ENCODE data around the gene KLHL2.

The KLHL2 gene

DNA sequence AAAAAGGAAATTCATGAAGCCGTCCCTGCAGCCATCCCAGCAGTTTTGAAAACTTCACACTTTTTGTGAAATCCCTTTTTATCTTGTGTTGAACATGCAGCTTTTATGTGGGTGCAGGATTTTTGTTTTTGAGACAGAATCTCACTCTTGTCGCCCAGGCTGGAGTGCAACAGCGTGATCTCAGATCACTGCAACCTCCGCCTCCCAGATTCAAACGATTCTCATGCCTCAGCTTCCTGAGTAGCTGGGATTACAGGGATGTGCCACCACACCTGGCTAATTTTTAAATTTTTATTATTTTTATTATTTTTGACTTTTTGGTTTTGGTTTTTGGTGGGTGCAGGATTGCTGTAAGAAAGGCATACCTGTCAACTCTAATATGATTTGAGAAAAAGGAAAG is 112.1 kb downstream of the KLHL2 start:
- H3K4me1 ChIP-seq (ENCODE audit: insufficient read depth, low read length), result no peaks in the 10 kb centered on the region
- H3K27me3 ChIP-seq (ENCODE audit: insufficient read depth, low read length), result no peaks in the 10 kb centered on the region
- no peak overlapping the region for H3K27ac ChIP-seq (ENCODE audit: low read depth, low read length)
- no peaks in the 10 kb centered on the region for H3K9me3 ChIP-seq (ENCODE audit: insufficient read depth, low read depth, low read length)
- no peak overlapping the region for H3K4me3 ChIP-seq (ENCODE audit: low read length)
- 98% methylated on average over 5 of the region's 5 CpGs for WGBS
- peaks cover 6% of the 10 kb centered on the region; the same call in 1 of the 2 replicates for H3K36me3 ChIP-seq (ENCODE audit: insufficient read depth, low read length)
- H3K9ac ChIP-seq (ENCODE audit: low read depth, low read length), result no peak overlapping the region

GRCh38 chr4:165324236-165324917 is 117.0 kb downstream of the KLHL2 start:
- no peak overlapping the region for H3K27ac ChIP-seq (ENCODE audit: low read depth, low read length)
- H3K27me3 ChIP-seq (ENCODE audit: insufficient read depth, low read length), result no peaks in the 10 kb centered on the region
- H3K4me3 ChIP-seq (ENCODE audit: low read length), result no peak overlapping the region
- H3K36me3 ChIP-seq (ENCODE audit: insufficient read depth, low read length), result 0 out of 2 replicates have a peak, but pooled peaks cover 2% of the 10 kb centered on the region
- 89% methylated on average over 7 of the region's 7 CpGs for WGBS
- no peaks in the 10 kb centered on the region for H3K9me3 ChIP-seq (ENCODE audit: insufficient read depth, low read depth, low read length)
- no peak overlapping the region for H3K9ac ChIP-seq (ENCODE audit: low read depth, low read length)
- H3K4me1 ChIP-seq (ENCODE audit: insufficient read depth, low read length), result peaks cover 12% of the 10 kb centered on the region

- Histone ChIP-seq H3K4me1 (ENCODE audit: insufficient read depth, low read length) (peaks cover 12% of the 10 kb centered on the region), H3K27ac (ENCODE audit: low read depth, low read length) (no peak overlapping the region), H3K4me3 (ENCODE audit: low read length) (no peak overlapping the region), H3K27me3 (ENCODE audit: insufficient read depth, low read length) (no peaks in the 10 kb centered on the region), H3K9me3 (ENCODE audit: insufficient read depth, low read depth, low read length) (no peaks in the 10 kb centered on the region), H3K9ac (ENCODE audit: low read depth, low read length) (no peak overlapping the region), H3K36me3 (ENCODE audit: insufficient read depth, low read length) (peaks cover 4% of the 10 kb centered on the region; the same call in 1 of the 2 replicates)
- 88% methylated on average over 2 of the region's 3 CpGs for WGBS
Measured at GRCh38 chr4:165324918-165325304, 117.5 kb downstream of the KLHL2 start.

DNA sequence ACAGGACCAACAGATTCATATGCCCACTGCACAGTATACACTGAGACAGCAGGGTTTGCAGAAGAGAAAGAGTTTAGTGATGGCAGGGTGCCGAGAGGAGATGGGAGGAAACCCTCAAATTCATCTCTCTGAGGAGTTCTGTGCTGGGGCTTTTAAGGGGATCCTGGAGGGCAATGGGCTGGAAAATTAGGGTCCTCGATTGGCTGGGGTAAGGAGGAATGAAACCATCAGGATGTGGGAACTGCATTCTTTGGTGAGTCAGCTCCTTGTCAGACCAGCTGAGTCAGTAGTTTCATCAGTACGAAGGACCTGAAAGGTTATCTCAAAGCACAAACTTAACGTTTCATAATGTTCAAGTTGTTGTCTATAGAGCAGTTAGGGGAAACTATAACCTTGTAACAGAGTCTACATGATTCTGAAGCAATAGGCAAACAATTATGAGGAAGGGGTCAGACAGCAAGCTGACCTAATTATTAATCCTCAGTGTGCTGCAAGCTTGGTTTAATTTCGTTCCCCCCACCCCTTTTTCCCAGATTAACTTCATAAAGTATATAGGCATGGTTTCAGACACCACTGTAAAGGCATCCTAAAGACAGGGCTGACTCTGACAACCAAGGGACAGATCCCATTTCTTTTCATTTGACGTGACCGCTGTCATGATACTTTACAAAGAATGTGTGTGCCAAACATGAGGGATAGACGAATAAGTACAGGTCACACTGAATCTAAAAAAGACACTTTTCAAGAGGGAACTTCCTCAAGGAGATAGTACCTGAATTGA is 118.6 kb downstream of the KLHL2 start:
- Histone ChIP-seq H3K4me1 (ENCODE audit: insufficient read depth, low read length) (peaks cover 17% of the 10 kb centered on the region), H3K9me3 (ENCODE audit: insufficient read depth, low read depth, low read length) (no peaks in the 10 kb centered on the region), H3K27ac (ENCODE audit: low read depth, low read length) (peak overlapping the region; percentile 36; the same call in 1 of the 2 replicates), H3K4me3 (ENCODE audit: low read length) (peak overlapping the region; percentile 98), H3K9ac (ENCODE audit: low read depth, low read length) (no peak overlapping the region), H3K27me3 (ENCODE audit: insufficient read depth, low read length) (no peaks in the 10 kb centered on the region), H3K36me3 (ENCODE audit: insufficient read depth, low read length) (peaks cover 14% of the 10 kb centered on the region)
- WGBS, result 75% methylated on average over 8 of the region's 8 CpGs

DNA sequence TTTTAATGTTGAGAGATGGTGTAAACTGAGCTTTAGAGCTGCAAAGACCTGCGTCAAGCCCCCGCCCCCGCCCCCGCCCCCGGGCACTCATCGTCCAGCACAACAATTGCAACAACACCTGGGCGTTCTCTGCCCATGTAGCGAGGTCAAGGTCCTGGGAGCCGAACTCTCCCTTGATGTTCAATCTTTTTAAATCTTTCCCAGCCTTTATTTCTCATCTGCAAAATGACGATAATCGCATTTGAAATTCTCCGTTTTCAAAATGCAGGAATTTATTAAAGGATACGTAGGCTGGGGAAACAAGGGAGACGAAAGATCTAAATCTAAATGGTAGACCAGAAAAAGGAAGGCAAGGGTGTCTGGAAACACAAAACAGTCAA is 119.5 kb downstream of the KLHL2 start:
- H3K9me3 ChIP-seq (ENCODE audit: insufficient read depth, low read depth, low read length), result no peaks in the 10 kb centered on the region
- H3K27ac ChIP-seq (ENCODE audit: low read depth, low read length), result peak overlapping the region; percentile 73
- peak overlapping the region; percentile 98 for H3K4me3 ChIP-seq (ENCODE audit: low read length)
- H3K9ac ChIP-seq (ENCODE audit: low read depth, low read length), result peak overlapping the region; percentile 84
- peaks cover 26% of the 10 kb centered on the region for H3K4me1 ChIP-seq (ENCODE audit: insufficient read depth, low read length)
- H3K27me3 ChIP-seq (ENCODE audit: insufficient read depth, low read length), result no peaks in the 10 kb centered on the region
- peaks cover 23% of the 10 kb centered on the region for H3K36me3 ChIP-seq (ENCODE audit: insufficient read depth, low read length)
- WGBS, result 3% methylated on average over 14 of the region's 14 CpGs

- Histone ChIP-seq H3K27ac (ENCODE audit: low read depth, low read length) (peak within 1 kb of the TSS; percentile 73), H3K27me3 (ENCODE audit: insufficient read depth, low read length) (no peaks in the 10 kb centered on the region), H3K4me3 (ENCODE audit: low read length) (peak within 1 kb of the TSS; percentile 98), H3K9ac (ENCODE audit: low read depth, low read length) (peak within 1 kb of the TSS; percentile 84), H3K36me3 (ENCODE audit: insufficient read depth, low read length) (peaks cover 27% of the 10 kb centered on the region), H3K4me1 (ENCODE audit: insufficient read depth, low read length) (peaks cover 32% of the 10 kb centered on the region), H3K9me3 (ENCODE audit: insufficient read depth, low read depth, low read length) (no peaks in the 10 kb centered on the region)
- under 1% methylated on average over 76 of the region's 76 CpGs for WGBS
Measured at GRCh38 chr4:165327211-165328100, 120.1 kb downstream of the KLHL2 start, which contains the start of gene MSMO1. Gene MSMO1, plus strand, starts transcription at chr4:165327669. Its CDS starts 5,702 bp downstream, at chr4:165333371.

GRCh38 chr4:165328101-165328425 is 120.7 kb downstream of the KLHL2 start:
- Histone ChIP-seq H3K27me3 (ENCODE audit: insufficient read depth, low read length) (no peaks in the 10 kb centered on the region), H3K36me3 (ENCODE audit: insufficient read depth, low read length) (peaks cover 33% of the 10 kb centered on the region), H3K4me3 (ENCODE audit: low read length) (peak overlapping the region; percentile 98), H3K9me3 (ENCODE audit: insufficient read depth, low read depth, low read length) (no peaks in the 10 kb centered on the region), H3K27ac (ENCODE audit: low read depth, low read length) (peak overlapping the region; percentile 21), H3K4me1 (ENCODE audit: insufficient read depth, low read length) (peaks cover 35% of the 10 kb centered on the region), H3K9ac (ENCODE audit: low read depth, low read length) (peak overlapping the region; percentile 82)
- under 1% methylated on average over 7 of the region's 7 CpGs for WGBS

DNA sequence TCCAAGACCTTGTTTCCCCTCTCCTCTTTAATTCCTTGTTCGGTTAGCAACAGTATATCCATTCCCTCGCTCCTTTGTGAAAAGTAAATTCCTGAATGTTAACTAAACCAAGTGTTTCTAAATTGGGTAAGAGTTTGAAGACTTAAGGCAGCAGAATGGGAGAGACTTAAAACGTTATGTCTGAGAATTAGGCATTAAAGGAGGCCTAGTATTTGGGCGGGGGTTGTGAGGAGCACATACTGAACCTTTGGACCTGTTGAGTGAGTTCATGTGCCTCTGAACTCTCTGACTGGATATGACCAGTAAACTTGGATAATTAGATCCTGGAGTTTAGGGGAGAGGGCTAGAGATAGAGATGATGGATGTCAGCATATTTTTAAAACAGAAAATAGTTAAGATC is 121.3 kb downstream of the KLHL2 start:
- no peaks in the 10 kb centered on the region for H3K27me3 ChIP-seq (ENCODE audit: insufficient read depth, low read length)
- 4% methylated on average over 2 of the region's 4 CpGs for WGBS
- peak overlapping the region; percentile 82 for H3K9ac ChIP-seq (ENCODE audit: low read depth, low read length)
- H3K36me3 ChIP-seq (ENCODE audit: insufficient read depth, low read length), result peaks cover 40% of the 10 kb centered on the region
- H3K4me3 ChIP-seq (ENCODE audit: low read length), result peak overlapping the region; percentile 98
- H3K9me3 ChIP-seq (ENCODE audit: insufficient read depth, low read depth, low read length), result no peaks in the 10 kb centered on the region
- H3K27ac ChIP-seq (ENCODE audit: low read depth, low read length), result no peak overlapping the region
- H3K4me1 ChIP-seq (ENCODE audit: insufficient read depth, low read length), result peaks cover 40% of the 10 kb centered on the region

DNA sequence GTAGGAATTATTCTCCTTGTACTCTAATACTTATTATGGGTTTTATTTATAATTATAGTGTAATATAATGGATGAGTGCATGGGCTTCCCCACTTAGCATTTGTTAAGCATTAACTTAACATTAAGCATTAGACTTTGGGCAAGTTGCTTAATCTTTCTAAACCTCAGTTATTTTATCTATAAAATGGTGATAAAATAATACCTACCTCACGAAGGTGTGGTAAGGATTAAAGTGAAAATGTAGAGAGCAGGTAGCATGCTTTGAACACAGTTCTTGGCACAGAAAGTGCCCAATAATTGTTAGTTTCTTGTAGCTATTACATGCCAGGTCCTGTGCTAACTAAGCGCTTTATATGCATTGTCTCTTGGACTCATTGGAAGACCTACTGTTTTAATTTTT is 122.7 kb downstream of the KLHL2 start:
- Histone ChIP-seq H3K9ac (ENCODE audit: low read depth, low read length) (no peak overlapping the region), H3K27ac (ENCODE audit: low read depth, low read length) (no peak overlapping the region), H3K4me3 (ENCODE audit: low read length) (peak overlapping the region; percentile 98)

GRCh38 chr4:165330666-165331065 is 123.3 kb downstream of the KLHL2 start:
- 80% methylated on average over 3 of the region's 5 CpGs for WGBS
- no peaks in the 10 kb centered on the region for H3K9me3 ChIP-seq (ENCODE audit: insufficient read depth, low read depth, low read length)
- no peak overlapping the region for H3K27ac ChIP-seq (ENCODE audit: low read depth, low read length)
- peak overlapping the region; percentile 98 for H3K4me3 ChIP-seq (ENCODE audit: low read length)
- H3K36me3 ChIP-seq (ENCODE audit: insufficient read depth, low read length), result peaks cover 59% of the 10 kb centered on the region
- H3K4me1 ChIP-seq (ENCODE audit: insufficient read depth, low read length), result peaks cover 56% of the 10 kb centered on the region
- H3K27me3 ChIP-seq (ENCODE audit: insufficient read depth, low read length), result no peaks in the 10 kb centered on the region
- H3K9ac ChIP-seq (ENCODE audit: low read depth, low read length), result peak overlapping the region; percentile 21; the same call in 1 of the 2 replicates

More for the DNA sequence above, 122.7 kb downstream of the KLHL2 start:
- peaks cover 53% of the 10 kb centered on the region for H3K36me3 ChIP-seq (ENCODE audit: insufficient read depth, low read length)
- H3K4me1 ChIP-seq (ENCODE audit: insufficient read depth, low read length), result peaks cover 54% of the 10 kb centered on the region
- 93% methylated on average over 2 of the region's 2 CpGs for WGBS
- no peaks in the 10 kb centered on the region for H3K27me3 ChIP-seq (ENCODE audit: insufficient read depth, low read length)
- no peaks in the 10 kb centered on the region for H3K9me3 ChIP-seq (ENCODE audit: insufficient read depth, low read depth, low read length)
